AG04449 (cell line): ENCODE data around the gene SH3YL1.

Experiments
- CTCF ChIA-PET: fragments of 350-600 bp; formaldehyde crosslinking; extraction: SDS; loops from one replicate; lab custom pipeline; 2021; ENCODE audit warnings: antibody characterized with exemption; lab: Yijun Ruan, JAX
- POLR2A ChIA-PET: fragments of 400-600, 350-600 bp; formaldehyde crosslinking; extraction: SDS; loops from one replicate; lab custom pipeline; 2020; ENCODE audit warnings: antibody characterized with exemption, inconsistent platforms; lab: Yijun Ruan, JAX
- DNase-seq: peaks from one replicate; pipeline ENCODE4 v3.0.0-alpha.2; 2010; ENCODE audit warnings: low read depth, low spot score
- H3K4me3 ChIP-seq: 2 replicates; pipeline ENCODE4 v1.5.1; 2011; ENCODE audit warnings: low read depth, mild to moderate bottlenecking, control low read depth, low read length
- TF ChIP-seq, protein P1 (sequence below): IDR thresholded peaks from one replicate; pipeline ENCODE4 v1.5.1; 2011; ENCODE audit warnings: mild to moderate bottlenecking, moderate library complexity, low read length, control low read depth, inconsistent platforms; ENCODE audit not compliant: insufficient read depth; ENCODE audit errors: missing control alignments

SH3YL1 gene

DNA sequence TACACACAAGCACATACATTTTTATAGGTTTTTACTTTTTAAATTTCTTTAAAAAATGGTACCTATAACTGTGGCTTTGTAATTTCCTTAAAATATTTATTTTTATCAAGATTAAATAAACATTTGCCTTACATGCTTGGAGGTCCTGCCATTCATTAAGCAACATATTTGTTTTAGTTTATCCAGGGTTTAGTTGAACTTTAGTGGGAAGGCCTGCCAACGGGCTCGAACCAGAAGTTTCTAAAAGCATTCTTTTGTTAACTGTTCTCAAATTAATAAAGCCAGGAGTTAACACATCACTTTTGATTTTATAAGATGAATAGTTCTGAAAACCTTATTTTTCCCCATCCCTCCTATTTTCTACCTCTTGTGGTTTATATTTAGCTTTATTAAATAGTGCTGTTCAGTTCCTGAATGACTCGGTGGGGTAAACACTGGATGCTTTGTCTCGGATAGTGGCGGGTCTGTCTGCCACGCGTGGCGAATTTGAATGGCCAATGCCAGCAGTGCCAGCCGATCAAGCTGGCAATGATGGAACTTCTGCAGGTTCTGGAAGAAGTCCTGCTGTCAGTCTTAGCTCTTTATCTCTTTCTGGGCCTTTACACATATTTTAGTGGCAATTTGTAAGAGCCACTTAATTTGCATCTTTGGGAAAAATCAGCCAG lies 32.2 kb downstream of the SH3YL1 start:
- H3K4me3 ChIP-seq = no peak overlapping the region
- no peak for DNase-seq
- ChIA-PET POLR2A (no interaction called here), CTCF (interaction anchor here (0.8 kb wide), 1 partner anchor 15 kb away, joined by 3 read pairs; no protein-coding TSS in a partner anchor)
- TF ChIP-seq, protein P1, sequence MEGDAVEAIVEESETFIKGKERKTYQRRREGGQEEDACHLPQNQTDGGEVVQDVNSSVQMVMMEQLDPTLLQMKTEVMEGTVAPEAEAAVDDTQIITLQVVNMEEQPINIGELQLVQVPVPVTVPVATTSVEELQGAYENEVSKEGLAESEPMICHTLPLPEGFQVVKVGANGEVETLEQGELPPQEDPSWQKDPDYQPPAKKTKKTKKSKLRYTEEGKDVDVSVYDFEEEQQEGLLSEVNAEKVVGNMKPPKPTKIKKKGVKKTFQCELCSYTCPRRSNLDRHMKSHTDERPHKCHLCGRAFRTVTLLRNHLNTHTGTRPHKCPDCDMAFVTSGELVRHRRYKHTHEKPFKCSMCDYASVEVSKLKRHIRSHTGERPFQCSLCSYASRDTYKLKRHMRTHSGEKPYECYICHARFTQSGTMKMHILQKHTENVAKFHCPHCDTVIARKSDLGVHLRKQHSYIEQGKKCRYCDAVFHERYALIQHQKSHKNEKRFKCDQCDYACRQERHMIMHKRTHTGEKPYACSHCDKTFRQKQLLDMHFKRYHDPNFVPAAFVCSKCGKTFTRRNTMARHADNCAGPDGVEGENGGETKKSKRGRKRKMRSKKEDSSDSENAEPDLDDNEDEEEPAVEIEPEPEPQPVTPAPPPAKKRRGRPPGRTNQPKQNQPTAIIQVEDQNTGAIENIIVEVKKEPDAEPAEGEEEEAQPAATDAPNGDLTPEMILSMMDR = no peak

DNA sequence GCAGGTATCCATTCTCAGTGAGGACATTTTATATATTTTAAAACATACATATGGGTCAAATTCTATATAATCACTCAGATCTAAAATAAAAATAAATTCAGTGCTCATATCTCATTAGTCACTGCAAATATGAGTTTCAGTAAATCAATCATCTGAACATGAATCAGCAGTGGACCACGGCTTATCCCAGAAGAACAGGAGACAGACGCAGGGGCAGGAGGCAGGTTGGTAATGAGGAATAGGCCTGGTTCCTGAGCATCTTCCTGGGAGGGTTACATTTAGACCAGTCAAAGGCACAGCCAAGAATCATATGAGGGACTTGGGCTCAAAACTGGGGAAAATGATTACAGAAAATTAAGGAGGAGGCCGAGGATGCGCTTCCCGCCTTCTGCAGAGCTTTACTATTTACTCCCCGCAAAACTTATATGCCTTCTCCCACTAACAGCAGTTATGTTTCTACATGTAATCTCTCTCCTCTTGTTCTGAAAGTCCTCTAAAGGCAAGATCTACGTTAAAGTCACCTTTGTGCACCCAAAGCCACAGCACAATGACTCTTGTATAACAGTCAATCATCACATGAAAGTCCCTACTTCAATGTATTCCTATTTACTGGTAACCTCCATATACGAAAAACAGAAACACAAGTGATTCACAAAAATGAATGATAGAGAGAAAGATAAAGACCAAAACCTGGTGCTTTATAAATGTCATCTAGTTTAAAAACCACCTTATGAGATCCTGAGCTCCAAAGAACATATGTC lies 35.1 kb downstream of the SH3YL1 start:
- ChIA-PET CTCF (interaction anchor here (1.1 kb wide), 1 partner anchor 17 kb away, joined by 3 read pairs; no protein-coding TSS in a partner anchor), POLR2A (interaction anchor here (0.7 kb wide), 1 partner anchor 144 kb away, joined by 3 read pairs; no protein-coding TSS in a partner anchor)
- DNase-seq = no peak
- TF ChIP-seq, protein P1 = no peak
- no peak overlapping the region for H3K4me3 ChIP-seq

DNA sequence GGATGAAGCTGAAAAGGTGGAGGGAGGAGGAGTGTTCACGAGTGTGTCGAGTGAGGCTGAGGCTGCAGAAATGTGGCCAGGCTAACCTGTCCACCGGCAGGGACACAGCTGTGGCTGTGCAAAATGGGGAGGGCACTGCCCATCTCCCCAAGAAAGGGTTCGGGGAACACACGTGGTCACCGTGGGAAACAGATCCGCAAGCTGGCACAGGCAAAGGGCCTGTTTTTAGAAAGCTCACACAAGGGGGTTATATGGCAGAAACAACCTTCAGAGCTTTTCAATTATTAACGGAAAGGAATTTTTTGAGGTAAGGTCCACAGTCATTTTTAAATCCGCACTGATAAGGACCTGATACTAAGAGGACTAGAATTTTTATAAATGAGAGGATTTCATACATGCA lies 35.7 kb downstream of the SH3YL1 start:
- TF ChIP-seq, protein P1 = no peak
- POLR2A ChIA-PET = no interaction called here
- H3K4me3 ChIP-seq = no peak overlapping the region
- CTCF ChIA-PET = interaction anchor here (1.1 kb wide), 1 partner anchor 18 kb away, joined by 3 read pairs; no protein-coding TSS in a partner anchor
- DNase-seq = no peak

DNA sequence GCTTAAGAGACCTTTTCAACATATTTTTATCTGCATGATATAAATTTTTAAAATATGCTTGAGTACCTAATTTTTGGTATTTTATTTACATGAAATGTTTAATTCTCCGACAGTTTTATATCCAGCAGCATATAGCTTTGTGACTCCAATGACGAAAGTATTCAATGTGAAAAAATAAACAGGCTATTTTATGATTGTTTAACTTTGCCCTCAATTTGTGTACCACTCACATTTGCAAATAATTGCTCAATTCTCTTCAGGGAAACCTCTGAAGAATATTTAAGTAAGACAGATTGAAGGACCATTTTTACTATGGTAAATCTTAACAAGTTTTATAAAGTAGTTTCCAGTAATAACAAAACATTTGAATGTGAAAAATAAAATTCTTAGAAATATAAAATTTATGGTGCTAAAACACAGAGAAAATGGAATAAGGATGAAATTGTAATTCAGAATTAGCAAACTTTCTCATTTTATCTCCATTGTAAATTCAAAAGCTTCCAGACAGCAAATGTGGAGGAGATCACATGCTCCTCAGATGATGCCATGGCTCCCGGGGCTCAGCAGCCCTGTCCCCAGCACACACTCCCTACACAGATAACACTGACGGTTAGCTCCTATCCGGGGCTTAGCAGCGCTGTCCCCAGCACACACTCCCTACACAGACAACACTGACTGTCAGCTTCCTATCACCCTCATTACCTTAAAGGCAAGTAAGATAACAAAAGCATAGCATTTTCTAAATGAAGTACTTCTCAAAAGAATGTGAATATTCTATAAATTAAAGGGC lies 39.7 kb downstream of the SH3YL1 start:
- TF ChIP-seq, protein P1 = no peak
- no peak overlapping the region for H3K4me3 ChIP-seq
- POLR2A ChIA-PET = no interaction called here
- CTCF ChIA-PET = interaction anchor here (1.4 to 1.7 kb wide), 2 partner anchors 23 to 66 kb away, joined by 3 to 5 read pairs; no protein-coding TSS in a partner anchor
- DNase-seq = no peak

DNA sequence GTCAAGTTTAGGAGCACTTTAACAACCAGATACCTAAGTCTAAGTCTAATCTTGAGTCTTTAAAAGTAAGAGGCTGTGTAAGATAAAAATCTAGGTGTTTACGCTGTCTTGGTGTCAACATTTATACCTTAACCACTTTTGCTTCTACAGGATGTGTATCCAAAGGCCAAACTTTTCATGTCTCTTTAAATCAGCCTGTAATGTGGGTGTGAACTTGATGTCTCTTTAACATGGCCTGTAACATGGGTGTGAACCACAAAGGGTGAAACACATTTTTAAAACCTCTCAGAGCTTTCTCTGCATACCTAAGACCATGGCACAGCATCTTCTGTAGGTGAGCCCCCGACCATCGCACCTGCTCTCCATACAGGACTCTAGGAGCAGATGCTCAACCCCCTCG lies 40.4 kb downstream of the SH3YL1 start:
- ChIA-PET CTCF (interaction anchor here (1.7 kb wide), 1 partner anchor 24 kb away, joined by 5 read pairs; no protein-coding TSS in a partner anchor), POLR2A (no interaction called here)
- no peak for DNase-seq
- no peak overlapping the region for H3K4me3 ChIP-seq
- TF ChIP-seq, protein P1 = no peak

DNA sequence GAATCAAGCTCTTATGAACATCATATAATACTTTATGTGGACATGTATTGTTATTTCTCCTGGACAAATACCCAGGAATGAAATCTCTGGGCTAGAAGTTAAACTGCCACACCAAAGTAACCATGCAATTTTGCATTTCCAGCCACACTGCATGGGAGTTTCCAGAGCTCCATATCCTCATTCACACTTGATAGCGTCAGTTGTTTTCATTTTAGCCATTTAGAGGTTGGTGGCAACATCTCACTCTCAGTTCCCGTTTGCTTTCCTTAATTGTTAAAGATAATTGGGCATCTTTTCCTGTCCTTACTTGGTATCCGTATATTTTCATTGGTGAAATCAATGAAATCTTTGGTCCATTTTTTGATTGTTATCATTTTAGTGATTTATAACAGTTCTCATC lies 47.8 kb downstream of the SH3YL1 start:
- DNase-seq = no peak
- TF ChIP-seq, protein P1 = no peak
- no peak overlapping the region for H3K4me3 ChIP-seq
- POLR2A ChIA-PET = no interaction called here
- CTCF ChIA-PET = no interaction called here
